Trophoblast cell (in vitro differentiated cells and primary cell): ENCODE data around the gene LRMDA.

Experiments used
- DNase-seq, 2 donors: peaks; one replicate each; pipeline ENCODE4 v3.0.0-alpha.2; 2016
- H2AFZ ChIP-seq: 2 replicates; pipeline ENCODE4 v1.6.1; 2013; ENCODE audit warnings: low read length, moderate library complexity, mild to moderate bottlenecking; ENCODE audit not compliant: insufficient read depth, poor library complexity
- H2AK5ac ChIP-seq: 2 replicates; pipeline ENCODE4 v1.6.1; 2013; ENCODE audit warnings: mild to moderate bottlenecking, low read length
- H2BK120ac ChIP-seq: 2 replicates; pipeline ENCODE4 v1.6.1; 2013; ENCODE audit warnings: low read length, mild to moderate bottlenecking, moderate library complexity; ENCODE audit not compliant: insufficient read depth, poor library complexity
- H2BK12ac ChIP-seq: 2 replicates; pipeline ENCODE4 v1.6.1; 2013; ENCODE audit warnings: mild to moderate bottlenecking, low read length, moderate library complexity
- H2BK5ac ChIP-seq: 2 replicates; pipeline ENCODE4 v1.6.1; 2013; ENCODE audit warnings: low read length, low read depth, moderate library complexity, mild to moderate bottlenecking; ENCODE audit not compliant: poor library complexity
- H3K14ac ChIP-seq: 2 replicates; pipeline ENCODE4 v1.6.1; 2013; ENCODE audit warnings: mild to moderate bottlenecking, low read length
- H3K18ac ChIP-seq: 2 replicates; pipeline ENCODE4 v1.6.1; 2013; ENCODE audit warnings: mild to moderate bottlenecking, low read length
- H3K23ac ChIP-seq: 2 replicates; pipeline ENCODE4 v1.6.1; 2013; ENCODE audit warnings: low read length
- H3K27ac ChIP-seq: 2 replicates; pipeline ENCODE4 v1.5.1; 2013; ENCODE audit warnings: low read depth, mild to moderate bottlenecking, inconsistent platforms, low read length, moderate library complexity
- H3K27me3 ChIP-seq: 2 replicates; pipeline ENCODE4 v1.6.1; 2013; ENCODE audit warnings: inconsistent platforms, mild to moderate bottlenecking, low read length, moderate library complexity; ENCODE audit not compliant: insufficient read depth
- H3K36me3 ChIP-seq, 2 experiments: 1 replicate in 1 of 2; 2 replicates in 1 of 2; pipeline ENCODE4 v1.6.1; 2013; ENCODE audit warnings: low read length in 2 of 2, mild to moderate bottlenecking in 2 of 2, moderate library complexity in 1 of 2; ENCODE audit not compliant: insufficient read depth in 2 of 2, control insufficient read depth in 1 of 2
- H3K4ac ChIP-seq: 2 replicates; pipeline ENCODE4 v1.6.1; 2013; ENCODE audit warnings: low read depth, mild to moderate bottlenecking, low read length, moderate library complexity
- H3K4me1 ChIP-seq, 2 experiments: 1 replicate in 1 of 2; 2 replicates in 1 of 2; pipeline ENCODE4 v1.6.1; 2013; ENCODE audit warnings: low read length in 2 of 2, mild to moderate bottlenecking in 2 of 2, moderate library complexity in 1 of 2; ENCODE audit not compliant: insufficient read depth in 2 of 2, control insufficient read depth in 1 of 2
- H3K4me2 ChIP-seq: 2 replicates; pipeline ENCODE4 v1.6.1; 2013; ENCODE audit warnings: inconsistent platforms, mild to moderate bottlenecking, low read length, moderate library complexity
- H3K4me3 ChIP-seq: 2 replicates; pipeline ENCODE4 v1.5.1; 2013; ENCODE audit warnings: mild to moderate bottlenecking, low read depth, low read length, inconsistent platforms
- H3K79me1 ChIP-seq: one replicate; pipeline ENCODE4 v1.6.1; 2013; ENCODE audit warnings: low read length
- H3K79me2 ChIP-seq: 2 replicates; pipeline ENCODE4 v1.6.1; 2013; ENCODE audit warnings: low read length, mild to moderate bottlenecking; ENCODE audit not compliant: control insufficient read depth, insufficient read depth, poor library complexity
- H3K9ac ChIP-seq: 2 replicates; pipeline ENCODE4 v1.6.1; 2013; ENCODE audit warnings: mild to moderate bottlenecking, low read length
- H3K9me3 ChIP-seq: 2 replicates; pipeline ENCODE4 v1.6.1; 2013; ENCODE audit warnings: low read depth, mild to moderate bottlenecking, control low read depth, inconsistent platforms, low read length; ENCODE audit not compliant: insufficient read depth
- H4K12ac ChIP-seq: 2 replicates; pipeline ENCODE4 v1.6.1; 2013; ENCODE audit warnings: low read depth, mild to moderate bottlenecking, low read length, moderate library complexity
- H4K8ac ChIP-seq: 2 replicates; pipeline ENCODE4 v1.6.1; 2013; ENCODE audit warnings: low read depth, mild to moderate bottlenecking, low read length, moderate library complexity
- H4K91ac ChIP-seq: one replicate; pipeline ENCODE4 v1.6.1; 2013; ENCODE audit warnings: low read depth, mild to moderate bottlenecking, low read length, moderate library complexity
- WGBS: extraction: QIAGEN DNeasy Blood & Tissue Kit; methylation state at CpG from one replicate; pipeline ENCODE4 v1.1.7; 2013; ENCODE audit warnings: missing lambda C conversion rate; ENCODE audit not compliant: insufficient read length, insufficient coverage; ENCODE audit errors: extremely low coverage; 5-methylcytosine and 5-hydroxymethylcytosine counted together

The LRMDA gene

GRCh38 chr10:75978213-75978612 is 546.8 kb downstream of the LRMDA start:
- WGBS, result no CpG with 5 or more reads among the region's 4 CpGs

GRCh38 chr10:75980419-75981002 is 549.1 kb downstream of the LRMDA start:
- H3K9ac ChIP-seq, result no peak overlapping the region
- no peaks in the 10 kb centered on the region for H3K36me3 ChIP-seq
- DNase-seq, result no peak
- H3K9me3 ChIP-seq, result peaks cover 1% of the 10 kb centered on the region
- no peak overlapping the region for H3K18ac ChIP-seq
- H4K12ac ChIP-seq, result no peak overlapping the region
- no CpG with 5 or more reads among the region's 6 CpGs for WGBS
- H3K14ac ChIP-seq, result no peak overlapping the region
- no peak overlapping the region for H4K91ac ChIP-seq
- no peak overlapping the region for H4K8ac ChIP-seq
- H2BK120ac ChIP-seq, result no peak overlapping the region
- H2BK12ac ChIP-seq, result no peak overlapping the region
- no peak overlapping the region for H3K4me3 ChIP-seq
- H3K23ac ChIP-seq, result no peak overlapping the region
- no peaks in the 10 kb centered on the region for H3K27me3 ChIP-seq
- H2BK5ac ChIP-seq, result no peak overlapping the region
- no peak overlapping the region for H2AFZ ChIP-seq
- H2AK5ac ChIP-seq, result no peak overlapping the region
- no peak overlapping the region for H3K4ac ChIP-seq
- H3K79me1 ChIP-seq, result no peaks in the 10 kb centered on the region
- H3K27ac ChIP-seq, result no peak overlapping the region
- H3K4me2 ChIP-seq, result no peak overlapping the region
- no peaks in the 10 kb centered on the region for H3K79me2 ChIP-seq
- H3K4me1 ChIP-seq, result no peaks in the 10 kb centered on the region

More at GRCh38 chr10:75978213-75978612, 546.8 kb downstream of the LRMDA start:
- no peak overlapping the region for H2AK5ac ChIP-seq
- no peak overlapping the region for H4K91ac ChIP-seq
- H3K4me3 ChIP-seq, result no peak overlapping the region
- no peaks in the 10 kb centered on the region for H3K36me3 ChIP-seq
- DNase-seq, result no peak
- no peaks in the 10 kb centered on the region for H3K9me3 ChIP-seq
- H2BK12ac ChIP-seq, result no peak overlapping the region
- no peaks in the 10 kb centered on the region for H3K79me1 ChIP-seq
- no peaks in the 10 kb centered on the region for H3K79me2 ChIP-seq
- no peak overlapping the region for H4K12ac ChIP-seq
- H2BK120ac ChIP-seq, result no peak overlapping the region
- H4K8ac ChIP-seq, result no peak overlapping the region
- no peak overlapping the region for H3K4me2 ChIP-seq
- no peak overlapping the region for H3K4ac ChIP-seq
- H3K14ac ChIP-seq, result no peak overlapping the region
- H3K4me1 ChIP-seq, result no peaks in the 10 kb centered on the region
- no peak overlapping the region for H3K27ac ChIP-seq
- no peak overlapping the region for H2AFZ ChIP-seq
- no peaks in the 10 kb centered on the region for H3K27me3 ChIP-seq
- no peak overlapping the region for H3K23ac ChIP-seq
- H3K9ac ChIP-seq, result no peak overlapping the region
- H3K18ac ChIP-seq, result no peak overlapping the region
- no peak overlapping the region for H2BK5ac ChIP-seq

- H3K14ac ChIP-seq, result no peak overlapping the region
- WGBS, result no CpG with 5 or more reads among the region's 5 CpGs
Measured at GRCh38 chr10:75982611-75983369, 551.4 kb downstream of the LRMDA start.

GRCh38 chr10:75984067-75984466 is 552.6 kb downstream of the LRMDA start:
- no peak for DNase-seq
- Histone ChIP-seq H3K79me2 (no peaks in the 10 kb centered on the region), H2BK5ac (no peak overlapping the region), H3K36me3 (no peaks in the 10 kb centered on the region), H3K4me2 (no peak overlapping the region), H3K4ac (no peak overlapping the region), H3K4me3 (no peak overlapping the region), H4K12ac (no peak overlapping the region), H2AK5ac (no peak overlapping the region), H3K27ac (no peak overlapping the region), H2BK12ac (no peak overlapping the region), H3K18ac (no peak overlapping the region), H2BK120ac (no peak overlapping the region), H3K27me3 (no peaks in the 10 kb centered on the region), H4K91ac (no peak overlapping the region), H3K9me3 (peaks cover 2% of the 10 kb centered on the region), H3K14ac (no peak overlapping the region), H4K8ac (no peak overlapping the region), H3K23ac (no peak overlapping the region), H3K9ac (no peak overlapping the region), H3K79me1 (no peaks in the 10 kb centered on the region), H3K4me1 (no peaks in the 10 kb centered on the region), H2AFZ (no peak overlapping the region)
- no CpG with 5 or more reads among the region's 7 CpGs for WGBS

More at GRCh38 chr10:75982611-75983369, 551.4 kb downstream of the LRMDA start:
- H2AFZ ChIP-seq, result no peak overlapping the region
- no peak overlapping the region for H4K91ac ChIP-seq
- H3K23ac ChIP-seq, result no peak overlapping the region
- no peak overlapping the region for H3K18ac ChIP-seq
- no peak overlapping the region for H3K4me3 ChIP-seq
- H2BK5ac ChIP-seq, result no peak overlapping the region
- no peak overlapping the region for H2BK12ac ChIP-seq
- H4K8ac ChIP-seq, result no peak overlapping the region
- H3K9me3 ChIP-seq, result peaks cover 2% of the 10 kb centered on the region
- no peak overlapping the region for H2AK5ac ChIP-seq
- no peaks in the 10 kb centered on the region for H3K79me1 ChIP-seq
- no peak overlapping the region for H4K12ac ChIP-seq
- H3K79me2 ChIP-seq, result no peaks in the 10 kb centered on the region
- H3K4me1 ChIP-seq, result no peaks in the 10 kb centered on the region
- H3K4ac ChIP-seq, result no peak overlapping the region
- H3K4me2 ChIP-seq, result no peak overlapping the region
- H3K9ac ChIP-seq, result no peak overlapping the region
- no peaks in the 10 kb centered on the region for H3K27me3 ChIP-seq
- no peaks in the 10 kb centered on the region for H3K36me3 ChIP-seq
- H2BK120ac ChIP-seq, result no peak overlapping the region
- no peak overlapping the region for H3K27ac ChIP-seq
- no peak for DNase-seq
